CD14-positive monocyte (primary cell): ENCODE results near the gene PLEKHA8. TPM values are rescaled to one million over a fixed set of nuclear protein-coding genes. Genes with fewer than 3 reads are reported as not detected.

ENCODE experiments used
- DNase-seq, 3 donors: peaks; one replicate each; pipeline ENCODE4 v3.0.0-alpha.2; 2011 to 2022
- H2AFZ ChIP-seq: 2 replicates; pipeline ENCODE4 v1.6.0; 2012; ENCODE audit warnings: mild to moderate bottlenecking, low read depth, low read length, inconsistent platforms; ENCODE audit not compliant: insufficient read depth, poor library complexity, severe bottlenecking
- H3K27ac ChIP-seq, 2 donors: 1 replicate in 1 of 2; 2 replicates in 1 of 2; pipeline ENCODE4 v1.5.1; 2012 to 2013; ENCODE audit warnings: low read length in 2 of 2, control low read depth in 1 of 2, inconsistent platforms in 1 of 2, low read depth in 1 of 2, mild to moderate bottlenecking in 1 of 2
- H3K27me3 ChIP-seq, 2 donors: one replicate each; pipeline versions ENCODE4 v1.6.0 to v1.6.1; 2011 to 2013; ENCODE audit warnings: low read length in 2 of 2; ENCODE audit not compliant: control insufficient read depth in 2 of 2, insufficient read depth in 2 of 2
- H3K36me3 ChIP-seq, 2 donors: replicated peaks in 1 of 2; 1 replicate in 1 of 2; 2 replicates in 1 of 2; pipeline versions ENCODE4 v1.5.1 to v1.6.1; 2012 to 2013; ENCODE audit warnings: low read length in 2 of 2, control low read depth in 1 of 2, inconsistent platforms in 1 of 2, mild to moderate bottlenecking in 1 of 2; ENCODE audit not compliant: insufficient read depth in 2 of 2, control insufficient read depth in 1 of 2
- H3K4me1 ChIP-seq, 2 donors: 1 replicate in 1 of 2; 2 replicates in 1 of 2; pipeline versions ENCODE4 v1.5.1 to v1.6.1; 2012 to 2013; ENCODE audit warnings: low read length in 2 of 2, control low read depth in 1 of 2, inconsistent platforms in 1 of 2, mild to moderate bottlenecking in 1 of 2, moderate library complexity in 1 of 2; ENCODE audit not compliant: insufficient read depth in 2 of 2, control insufficient read depth in 1 of 2
- H3K4me2 ChIP-seq: replicated peaks from 2 replicates; pipeline ENCODE3; 2012; ENCODE audit warnings: low read length, moderate library complexity, mild to moderate bottlenecking; ENCODE audit not compliant: poor library complexity, severe bottlenecking; ENCODE audit errors: extremely low read depth
- H3K4me3 ChIP-seq, 3 experiments: fragments of 200-600 bp in 1 of 3; sonication (generic) in 1 of 3; replicated peaks in 1 of 3; 1 replicate in 2 of 3; 2 replicates in 1 of 3; pipeline ENCODE4 v1.5.1; 2011 to 2013; ENCODE audit warnings: low read length in 3 of 3, mild to moderate bottlenecking in 3 of 3, control low read depth in 2 of 3, low read depth in 2 of 3, inconsistent platforms in 1 of 3, moderate library complexity in 1 of 3
- H3K79me2 ChIP-seq: 2 replicates; pipeline ENCODE4 v1.6.0; 2012; ENCODE audit warnings: mild to moderate bottlenecking, control low read depth, inconsistent platforms, low read length, moderate library complexity; ENCODE audit not compliant: insufficient read depth
- H3K9ac ChIP-seq: 2 replicates; pipeline ENCODE4 v1.6.0; 2017; ENCODE audit warnings: low read length, mild to moderate bottlenecking; ENCODE audit not compliant: insufficient read depth, poor library complexity, severe bottlenecking
- H3K9me3 ChIP-seq, 2 donors: replicated peaks in 1 of 2; 1 replicate in 1 of 2; 2 replicates in 1 of 2; pipeline versions ENCODE4 v1.5.1 to v1.6.1; 2012 to 2013; ENCODE audit warnings: low read length in 2 of 2, control low read depth in 1 of 2; ENCODE audit not compliant: control insufficient read depth in 1 of 2, insufficient read depth in 1 of 2
- H4K20me1 ChIP-seq: 2 replicates; pipeline ENCODE4 v1.6.0; 2012; ENCODE audit warnings: mild to moderate bottlenecking, low read length, control low read depth, moderate library complexity; ENCODE audit not compliant: insufficient read depth
- H3K27ac Mint-ChIP-seq, 7 donors: one replicate each; pipeline ENCODE4 v1.8.0; 2020; ENCODE audit warnings: mild to moderate bottlenecking in 7 of 7, mixed read lengths in 7 of 7, moderate library complexity in 6 of 7, inconsistent platforms in 2 of 7
- H3K27me3 Mint-ChIP-seq, 3 donors: one replicate each; pipeline ENCODE4 v1.8.0; 2021 to 2022; ENCODE audit warnings: low read depth in 3 of 3, mild to moderate bottlenecking in 3 of 3, mixed read lengths in 3 of 3, moderate library complexity in 3 of 3, inconsistent platforms in 1 of 3
- H3K36me3 Mint-ChIP-seq, 2 donors: one replicate each; pipeline ENCODE4 v1.8.0; 2020; ENCODE audit warnings: mixed read lengths in 2 of 2, inconsistent platforms in 1 of 2, mild to moderate bottlenecking in 1 of 2
- H3K4me1 Mint-ChIP-seq: one replicate; pipeline ENCODE4 v1.8.0; 2020; ENCODE audit warnings: mild to moderate bottlenecking, mixed read lengths
- H3K4me3 Mint-ChIP-seq, 2 donors: one replicate each; pipeline ENCODE4 v1.8.0; 2020; ENCODE audit warnings: mild to moderate bottlenecking in 2 of 2, mixed read lengths in 2 of 2, moderate library complexity in 1 of 2
- H3K9me3 Mint-ChIP-seq, 7 donors: one replicate each; pipeline ENCODE4 v1.8.0; 2020 to 2022; ENCODE audit warnings: mixed read lengths in 7 of 7, mild to moderate bottlenecking in 6 of 7, moderate library complexity in 6 of 7, inconsistent platforms in 2 of 7
- WGBS: methylation state at CpG from one replicate; pipeline ENCODE4 v1.1.5; 2013; ENCODE audit warnings: missing lambda C conversion rate; ENCODE audit not compliant: insufficient coverage; 5-methylcytosine and 5-hydroxymethylcytosine counted together
- intact Hi-C, 2 donors: fragments of 100-400 bp; cut with micrococcal nuclease; formaldehyde crosslinking; loops; one replicate each; pipeline versions ENCODE4 v1.15.0 to v1.15.1; 2023
- polyA plus RNA-seq, 3 donors: library from polyadenylated mRNA; depleted of rRNA in 1 of 3; unstranded in 2 of 3; stranded (reverse) in 1 of 3; fragments of 300-500 nt in 2 of 3; fragments of >200 nt in 1 of 3; fragmentation: Illumina TruSeq in 2 of 3; gene quantifications; 1 replicate in 2 of 3; 2 replicates in 1 of 3; pipeline ENCODE4 v1.2.3, GENCODE V29; 2012 to 2021
- small RNA-seq: library from RNA; depleted of rRNA; stranded (forward); fragments of <200 nt; gene quantifications from one replicate; pipeline ENCODE3, GENCODE V24; 2012; ENCODE audit warnings: low read depth; ENCODE audit not compliant: insufficient read length
- TF ChIP-seq, protein P1 (sequence below): fragments of 200-600 bp; IDR thresholded peaks from one replicate; pipeline ENCODE4 v1.8.0; 2022; ENCODE audit warnings: antibody characterized with exemption, mild to moderate bottlenecking

Gene PLEKHA8
- polyA plus RNA-seq, 3 donors: 2.4 to 2.7 (median 2.6) TPM

DNA sequence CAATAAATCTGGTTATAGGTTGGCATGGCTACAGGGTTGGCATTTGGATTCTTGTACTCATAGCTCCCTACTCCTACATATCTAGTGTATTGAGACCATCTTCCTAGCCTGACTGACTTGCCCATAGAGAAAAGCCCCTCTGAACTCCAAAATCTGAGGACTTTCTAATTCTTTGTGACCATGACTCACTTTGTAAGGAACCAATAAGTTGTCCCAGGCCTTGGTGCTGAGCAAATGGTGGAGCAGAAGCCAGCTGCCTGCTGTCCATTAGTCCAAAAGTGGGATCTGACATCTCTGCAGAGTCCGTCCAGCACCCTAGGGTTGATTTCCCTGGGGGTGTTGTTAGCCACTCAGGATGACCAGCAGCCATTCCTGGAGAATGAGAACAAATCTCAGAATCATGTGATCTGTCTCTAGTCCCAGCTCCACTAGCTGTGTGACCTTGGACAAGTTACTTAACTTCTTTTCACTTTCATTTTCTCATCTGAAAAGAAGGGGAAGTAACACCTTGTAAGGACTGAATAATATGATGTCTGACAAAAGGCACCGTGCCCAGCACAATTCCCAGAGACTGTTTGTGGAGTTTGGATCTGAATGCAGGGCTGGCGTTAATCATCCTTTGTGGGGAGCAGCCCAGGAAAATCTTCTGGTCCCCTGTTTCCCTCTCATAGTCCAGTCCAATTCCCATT is 150.7 kb downstream of the PLEKHA8 start:
- Histone ChIP-seq H3K27ac (peak overlapping the region; percentile 85 to 88), H3K4me1 (peaks cover 57 to 66% of the 10 kb centered on the region in 2 donors), H3K4me2 (peak overlapping the region; percentile 2), H3K27me3 (no peaks in the 10 kb centered on the region), H3K36me3 (no peaks in the 10 kb centered on the region), H3K4me3 (peak overlapping the region in 1 of 3 experiments; percentile 6), H3K9me3 (peaks cover 0 to 4% of the 10 kb centered on the region in 2 donors), H3K79me2 (no peaks in the 10 kb centered on the region), H3K9ac (peak overlapping the region; percentile 23), H4K20me1 (no peaks in the 10 kb centered on the region), H2AFZ (peak overlapping the region; percentile 47)
- Mint-ChIP-seq H3K9me3 (peaks cover 0 to 10% (median 6%) of the 10 kb centered on the region in 7 donors), H3K27ac (peak overlapping the region; percentile 91 to 95 (median 94)), H3K36me3 (peaks cover 5 to 7% of the 10 kb centered on the region in 2 donors), H3K4me1 (peaks cover 70% of the 10 kb centered on the region), H3K27me3 (peaks cover 0 to 1% (median 0%) of the 10 kb centered on the region in 3 donors), H3K4me3 (peak overlapping the region; percentile 4 to 21)
- WGBS: 67% methylated on average over 3 of the region's 3 CpGs
- intact Hi-C loops: loop anchor here in 1 of 2 donors (5.0 kb wide), 1 partner anchor 43 kb away; no protein-coding TSS in a partner anchor
- TF ChIP-seq, protein P1, sequence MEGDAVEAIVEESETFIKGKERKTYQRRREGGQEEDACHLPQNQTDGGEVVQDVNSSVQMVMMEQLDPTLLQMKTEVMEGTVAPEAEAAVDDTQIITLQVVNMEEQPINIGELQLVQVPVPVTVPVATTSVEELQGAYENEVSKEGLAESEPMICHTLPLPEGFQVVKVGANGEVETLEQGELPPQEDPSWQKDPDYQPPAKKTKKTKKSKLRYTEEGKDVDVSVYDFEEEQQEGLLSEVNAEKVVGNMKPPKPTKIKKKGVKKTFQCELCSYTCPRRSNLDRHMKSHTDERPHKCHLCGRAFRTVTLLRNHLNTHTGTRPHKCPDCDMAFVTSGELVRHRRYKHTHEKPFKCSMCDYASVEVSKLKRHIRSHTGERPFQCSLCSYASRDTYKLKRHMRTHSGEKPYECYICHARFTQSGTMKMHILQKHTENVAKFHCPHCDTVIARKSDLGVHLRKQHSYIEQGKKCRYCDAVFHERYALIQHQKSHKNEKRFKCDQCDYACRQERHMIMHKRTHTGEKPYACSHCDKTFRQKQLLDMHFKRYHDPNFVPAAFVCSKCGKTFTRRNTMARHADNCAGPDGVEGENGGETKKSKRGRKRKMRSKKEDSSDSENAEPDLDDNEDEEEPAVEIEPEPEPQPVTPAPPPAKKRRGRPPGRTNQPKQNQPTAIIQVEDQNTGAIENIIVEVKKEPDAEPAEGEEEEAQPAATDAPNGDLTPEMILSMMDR: no peak
- peak; percentile 60 to 83 (median 82) for DNase-seq

Small RNA genes lying within 50 kb of the gene (small RNA-seq; reads per million reads assigned to genes)
- gene RPS27P16: not detected

Other genes with a start within 250 kb of the PLEKHA8 start
- gene WIPF3, start 221.9 kb upstream of the PLEKHA8 start, polyA plus RNA-seq: not detected
- gene SCRN1, start 38.6 kb upstream of the PLEKHA8 start, polyA plus RNA-seq: 10 to 100 TPM in 1 of 3 donors, 1 to 10 TPM in 2; 8.4 to 12.1 (median 8.6) TPM
- gene FKBP14, start 1.7 kb upstream of the PLEKHA8 start, polyA plus RNA-seq: 1 to 10 TPM in 2 of 3 donors, under 1 TPM in 1; 0.43 to 1.9 (median 1.1) TPM
- 1 to 10 TPM; 5.9 to 7.9 (median 7.5) TPM for gene MTURN, start 106.6 kb downstream of the PLEKHA8 start, polyA plus RNA-seq